GM18526 (cell line): Measurements from ENCODE around the gene HBD.

ENCODE experiments used
- POLR2A ChIP-seq: IDR thresholded peaks from 3 replicates; pipeline ENCODE4 v1.6.1; 2011; ENCODE audit not compliant: insufficient read length; ENCODE audit errors: extremely low read depth

The HBD gene

GRCh38 chr11:5226732-5227310 is 7.5 kb downstream of the HBD start, which contains the start of gene HBB:
Gene HBB, minus strand, starts transcription at chr11:5227071. Its CDS starts 50 bp downstream, at chr11:5227021.
- TF ChIP-seq POLR2A, result no peak

- TF ChIP-seq POLR2A, result no peak
Measured at GRCh38 chr11:5225480-5225871, 8.8 kb downstream of the HBD start.

- TF ChIP-seq POLR2A, result no peak
Measured at GRCh38 chr11:5224538-5225479, 9.5 kb downstream of the HBD start.

- TF ChIP-seq POLR2A, result no peak
Measured at GRCh38 chr11:5223686-5224085, 10.6 kb downstream of the HBD start.

GRCh38 chr11:5223146-5223545 is 11.1 kb downstream of the HBD start:
- no peak for TF ChIP-seq POLR2A

GRCh38 chr11:5210376-5210885 is 23.9 kb downstream of the HBD start:
- TF ChIP-seq POLR2A, result no peak

- TF ChIP-seq POLR2A, result no peak
Measured at GRCh38 chr11:5204787-5205186, 29.5 kb downstream of the HBD start.

GRCh38 chr11:5203366-5203765 is 30.9 kb downstream of the HBD start:
- TF ChIP-seq POLR2A, result no peak

GRCh38 chr11:5200582-5200981 is 33.7 kb downstream of the HBD start, which contains the start of gene OR51V1:
Gene OR51V1, minus strand, starts transcription at chr11:5200682. Its CDS starts 0 bp downstream, at chr11:5200682.
- TF ChIP-seq POLR2A, result no peak

- no peak for TF ChIP-seq POLR2A
Measured at GRCh38 chr11:5198285-5198684, 36.0 kb downstream of the HBD start.

GRCh38 chr11:5197536-5197935 is 36.7 kb downstream of the HBD start:
- no peak for TF ChIP-seq POLR2A

GRCh38 chr11:5196731-5197130 is 37.6 kb downstream of the HBD start:
- TF ChIP-seq POLR2A, result no peak

- no peak for TF ChIP-seq POLR2A
Measured at GRCh38 chr11:5196067-5196466, 38.2 kb downstream of the HBD start.

- TF ChIP-seq POLR2A, result no peak
Measured at GRCh38 chr11:5192738-5193137, 41.5 kb downstream of the HBD start.

- no peak for TF ChIP-seq POLR2A
Measured at GRCh38 chr11:5188201-5188600, 46.1 kb downstream of the HBD start.
